Stimulated activated naive B cell treated with anti-CD40 and anti-IgM and Interleukin-4, amounts not matched to agents 10 μg/mL and 1 μg/mL and 100 μg/mL, for 72 hours (primary cell): ENCODE measurements around the gene KLRG1.

Source experiments
- ATAC-seq, 2 donors: fragments of 150-1000 bp; cut with Tn5 transposase; replicated peaks; 2 replicates each; pipeline ENCODE4 v1.10.0; 2021; ENCODE audit warnings: moderate library complexity in 1 of 2
- DNase-seq: peaks from one replicate; pipeline ENCODE4 v3.0.0; 2021
- H3K27ac Mint-ChIP-seq: one replicate; pipeline ENCODE4 v1.8.0; 2022; ENCODE audit warnings: mild to moderate bottlenecking, mixed read lengths
- H3K27me3 Mint-ChIP-seq, 2 donors: one replicate each; pipeline ENCODE4 v1.8.0; 2022; ENCODE audit warnings: mixed read lengths in 2 of 2
- H3K36me3 Mint-ChIP-seq, 2 donors: one replicate each; pipeline ENCODE4 v1.8.0; 2022; ENCODE audit warnings: mixed read lengths in 2 of 2, mild to moderate bottlenecking in 1 of 2
- H3K4me1 Mint-ChIP-seq, 2 donors: one replicate each; pipeline ENCODE4 v1.8.0; 2022; ENCODE audit warnings: mixed read lengths in 2 of 2, mild to moderate bottlenecking in 1 of 2
- H3K4me3 Mint-ChIP-seq, 2 donors: one replicate each; pipeline ENCODE4 v1.8.0; 2022; ENCODE audit warnings: mild to moderate bottlenecking in 2 of 2, mixed read lengths in 2 of 2, moderate library complexity in 1 of 2
- H3K9me3 Mint-ChIP-seq, 2 donors: one replicate each; pipeline ENCODE4 v1.8.0; 2022; ENCODE audit warnings: mixed read lengths in 2 of 2, mild to moderate bottlenecking in 1 of 2

Gene KLRG1

GRCh38 chr12:8989413-8989812 is at the start of gene KLRG1:
Gene KLRG1, plus strand, starts transcription at chr12:8989546. Its CDS starts 90 bp downstream, at chr12:8989636.
- DNase-seq, result no peak

GRCh38 chr12:8941691-8942478 is 47.5 kb upstream of the KLRG1 start:
- Mint-ChIP-seq H3K27me3 (no peaks in the 10 kb centered on the region), H3K36me3 (peaks cover 42 to 47% of the 10 kb centered on the region in 2 donors), H3K4me1 (peaks cover 19 to 33% of the 10 kb centered on the region in 2 donors), H3K27ac (peak overlapping the region; percentile 25), H3K4me3 (no peak overlapping the region), H3K9me3 (no peaks in the 10 kb centered on the region)
- DNase-seq, result no peak
- ATAC-seq, result no peak

More at GRCh38 chr12:8989413-8989812, at the start of gene KLRG1:
- Mint-ChIP-seq H3K36me3 (no peaks in the 10 kb centered on the region), H3K4me1 (peaks cover 14 to 31% of the 10 kb centered on the region in 2 donors), H3K9me3 (no peaks in the 10 kb centered on the region), H3K27me3 (no peaks in the 10 kb centered on the region), H3K4me3 (peak within 1 kb of the TSS; percentile 25 to 35), H3K27ac (no peak within 1 kb of the TSS)
- peak; percentile 85 to 93 for ATAC-seq

- H3K36me3 Mint-ChIP-seq, result peaks cover 38 to 44% of the 10 kb centered on the region in 2 donors
- H3K4me1 Mint-ChIP-seq, result peaks cover 21 to 35% of the 10 kb centered on the region in 2 donors
- no peak for DNase-seq
- no peaks in the 10 kb centered on the region for H3K27me3 Mint-ChIP-seq
- H3K9me3 Mint-ChIP-seq, result no peaks in the 10 kb centered on the region
- peak overlapping the region; percentile 31 for H3K27ac Mint-ChIP-seq
- no peak overlapping the region for H3K4me3 Mint-ChIP-seq
- no peak for ATAC-seq
Measured at GRCh38 chr12:8943565-8944186, 45.7 kb upstream of the KLRG1 start.

GRCh38 chr12:8946733-8947132 is 42.6 kb upstream of the KLRG1 start:
- ATAC-seq (peak; percentile 8 to 16), DNase-seq (peak; percentile 23)
- Mint-ChIP-seq H3K27me3 (no peaks in the 10 kb centered on the region), H3K27ac (peak overlapping the region; percentile 84), H3K9me3 (no peaks in the 10 kb centered on the region), H3K4me3 (peak overlapping the region; percentile 96 to 100), H3K36me3 (peaks cover 41% of the 10 kb centered on the region in 2 donors), H3K4me1 (peaks cover 19 to 33% of the 10 kb centered on the region in 2 donors)

- H3K4me1 Mint-ChIP-seq, result peaks cover 17 to 31% of the 10 kb centered on the region in 2 donors
- peak overlapping the region; percentile 96 to 100 for H3K4me3 Mint-ChIP-seq
- DNase-seq (no peak), ATAC-seq (peak; percentile 22 to 26)
- H3K36me3 Mint-ChIP-seq, result peaks cover 34 to 35% of the 10 kb centered on the region in 2 donors
- no peaks in the 10 kb centered on the region for H3K27me3 Mint-ChIP-seq
- H3K27ac Mint-ChIP-seq, result peak overlapping the region; percentile 68
- H3K9me3 Mint-ChIP-seq, result no peaks in the 10 kb centered on the region
Measured at GRCh38 chr12:8947737-8948136, 41.6 kb upstream of the KLRG1 start.

GRCh38 chr12:8948701-8949341 is 40.5 kb upstream of the KLRG1 start:
- ATAC-seq (no peak), DNase-seq (peak; percentile 7)
- H3K4me1 Mint-ChIP-seq, result peaks cover 14 to 31% of the 10 kb centered on the region in 2 donors
- peak overlapping the region; percentile 96 to 100 for H3K4me3 Mint-ChIP-seq
- peaks cover 37 to 38% of the 10 kb centered on the region in 2 donors for H3K36me3 Mint-ChIP-seq
- peaks cover 3 to 4% of the 10 kb centered on the region in 2 donors for H3K9me3 Mint-ChIP-seq
- H3K27ac Mint-ChIP-seq, result peak overlapping the region; percentile 95
- H3K27me3 Mint-ChIP-seq, result no peaks in the 10 kb centered on the region

GRCh38 chr12:8949342-8950220 is 39.8 kb upstream of the KLRG1 start, which contains the start of gene M6PR:
Gene M6PR, minus strand, starts transcription at chr12:8949645. Its CDS starts 3,241 bp downstream, at chr12:8946404.
- Mint-ChIP-seq H3K9me3 (peaks cover 3 to 4% of the 10 kb centered on the region in 2 donors), H3K36me3 (peaks cover 38 to 40% of the 10 kb centered on the region in 2 donors), H3K4me3 (peak within 1 kb of the TSS; percentile 96 to 100), H3K27ac (peak within 1 kb of the TSS; percentile 95), H3K27me3 (no peaks in the 10 kb centered on the region), H3K4me1 (peaks cover 14 to 31% of the 10 kb centered on the region in 2 donors)
- ATAC-seq, result peak; percentile 80 to 84
- DNase-seq, result peak; percentile 97

- Mint-ChIP-seq H3K4me3 (peak overlapping the region; percentile 96 to 100), H3K36me3 (peaks cover 33 to 38% of the 10 kb centered on the region in 2 donors), H3K27me3 (no peaks in the 10 kb centered on the region), H3K4me1 (peaks cover 14 to 30% of the 10 kb centered on the region in 2 donors), H3K9me3 (peaks cover 3 to 4% of the 10 kb centered on the region in 2 donors), H3K27ac (peak overlapping the region; percentile 95)
- ATAC-seq (peak in 1 of 2 donors; percentile 26), DNase-seq (no peak)
Measured at GRCh38 chr12:8950221-8950527, 39.2 kb upstream of the KLRG1 start.

- peaks cover 14 to 25% of the 10 kb centered on the region in 2 donors for H3K4me1 Mint-ChIP-seq
- no peak for ATAC-seq
Measured at GRCh38 chr12:8950702-8951478, 38.5 kb upstream of the KLRG1 start.

GRCh38 chr12:8951744-8952143 is 37.6 kb upstream of the KLRG1 start:
- no peak for ATAC-seq
- peak overlapping the region; percentile 42 to 46 for H3K4me3 Mint-ChIP-seq

More at GRCh38 chr12:8950702-8951478, 38.5 kb upstream of the KLRG1 start:
- peak overlapping the region; percentile 96 to 100 for H3K4me3 Mint-ChIP-seq
- peaks cover 3 to 4% of the 10 kb centered on the region in 2 donors for H3K9me3 Mint-ChIP-seq
- H3K27me3 Mint-ChIP-seq, result no peaks in the 10 kb centered on the region
- peak overlapping the region; percentile 95 for H3K27ac Mint-ChIP-seq
- peaks cover 30 to 37% of the 10 kb centered on the region in 2 donors for H3K36me3 Mint-ChIP-seq
- no peak for DNase-seq

GRCh38 chr12:8953773-8954402 is 35.5 kb upstream of the KLRG1 start:
- Mint-ChIP-seq H3K27ac (no peak overlapping the region), H3K4me3 (no peak overlapping the region), H3K36me3 (peaks cover 27 to 34% of the 10 kb centered on the region in 2 donors), H3K9me3 (peaks cover 3 to 4% of the 10 kb centered on the region in 2 donors), H3K27me3 (no peaks in the 10 kb centered on the region), H3K4me1 (peaks cover 3 to 9% of the 10 kb centered on the region in 2 donors)
- no peak for ATAC-seq
- DNase-seq, result no peak

More at GRCh38 chr12:8951744-8952143, 37.6 kb upstream of the KLRG1 start:
- Mint-ChIP-seq H3K36me3 (peaks cover 30 to 37% of the 10 kb centered on the region in 2 donors), H3K27ac (no peak overlapping the region), H3K9me3 (peaks cover 3 to 4% of the 10 kb centered on the region in 2 donors), H3K4me1 (peaks cover 8 to 17% of the 10 kb centered on the region in 2 donors), H3K27me3 (no peaks in the 10 kb centered on the region)
- peak; percentile 35 for DNase-seq

- H3K27ac Mint-ChIP-seq, result no peak overlapping the region
- H3K4me3 Mint-ChIP-seq, result no peak overlapping the region
- no peaks in the 10 kb centered on the region for H3K27me3 Mint-ChIP-seq
- DNase-seq (no peak), ATAC-seq (no peak)
- H3K9me3 Mint-ChIP-seq, result peaks cover 3 to 4% of the 10 kb centered on the region in 2 donors
- H3K36me3 Mint-ChIP-seq, result peaks cover 27 to 31% of the 10 kb centered on the region in 2 donors
- peaks cover 3 to 9% of the 10 kb centered on the region in 2 donors for H3K4me1 Mint-ChIP-seq
Measured at GRCh38 chr12:8956073-8956472, 33.3 kb upstream of the KLRG1 start.
